AG09319 (cell line): ENCODE data around the gene HSP90AB1.

Experiments used
- DNase-seq: peaks from one replicate; pipeline ENCODE4 v3.0.0-alpha.2; 2010; ENCODE audit warnings: low read depth; ENCODE audit errors: extremely low read depth
- CTCF ChIP-seq: IDR thresholded peaks from 2 replicates; pipeline ENCODE4 v1.5.1; 2011; ENCODE audit warnings: low read depth, mild to moderate bottlenecking, inconsistent platforms, low read length, moderate library complexity

HSP90AB1 gene

GRCh38 chr6:44268095-44268628 lies 21.3 kb downstream of the HSP90AB1 start:
- peak; percentile 98 for TF ChIP-seq CTCF
- no peak for DNase-seq

- no peak for DNase-seq
- TF ChIP-seq CTCF: no peak
These were observed 22.4 kb downstream of the HSP90AB1 start for GRCh38 chr6:44269178-44269920.

- no peak for DNase-seq
- no peak for TF ChIP-seq CTCF
These were observed 23.1 kb downstream of the HSP90AB1 start, which contains the start of gene TMEM151B for GRCh38 chr6:44269921-44270525. TMEM151B (plus strand) TSS chr6:44270450; CDS start chr6:44270743, 293 bp downstream.

- TF ChIP-seq CTCF: no peak
- DNase-seq: no peak
These were observed 23.9 kb downstream of the HSP90AB1 start for GRCh38 chr6:44270526-44271405.

- DNase-seq: no peak
- no peak for TF ChIP-seq CTCF
These were observed 24.5 kb downstream of the HSP90AB1 start for GRCh38 chr6:44271406-44271723.

GRCh38 chr6:44271914-44272313 lies 25.0 kb downstream of the HSP90AB1 start:
- no peak for TF ChIP-seq CTCF

More at GRCh38 chr6:44271914-44272313, 25.0 kb downstream of the HSP90AB1 start:
- DNase-seq: no peak
